ENCODE measurements around the gene PTDSS2.
"Not testable (repeated sequence)": the region's sequence is repeated elsewhere in the genome, so short reads cannot be mapped to it uniquely, and the experiment has no call there.

DNA sequence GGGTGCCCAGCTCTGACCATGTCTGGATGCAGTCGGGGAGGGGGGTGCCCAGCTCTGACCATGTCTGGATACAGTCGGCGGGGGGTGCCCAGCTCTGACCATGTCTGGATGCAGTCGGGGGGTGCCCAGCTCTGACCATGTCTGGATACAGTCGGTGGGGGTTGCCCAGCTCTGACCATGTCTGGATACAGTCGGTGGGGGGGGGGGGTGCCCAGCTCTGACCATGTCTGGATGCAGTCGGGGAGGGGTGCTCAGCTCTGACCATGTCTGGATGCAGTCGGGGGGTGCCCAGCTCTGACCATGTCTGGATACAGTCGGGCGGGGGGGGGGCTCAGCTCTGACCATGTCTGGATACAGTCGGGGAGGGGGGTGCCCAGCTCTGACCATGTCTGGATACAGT, 38.6 kb upstream of the PTDSS2 start:
- TF ChIP-seq, protein P1, sequence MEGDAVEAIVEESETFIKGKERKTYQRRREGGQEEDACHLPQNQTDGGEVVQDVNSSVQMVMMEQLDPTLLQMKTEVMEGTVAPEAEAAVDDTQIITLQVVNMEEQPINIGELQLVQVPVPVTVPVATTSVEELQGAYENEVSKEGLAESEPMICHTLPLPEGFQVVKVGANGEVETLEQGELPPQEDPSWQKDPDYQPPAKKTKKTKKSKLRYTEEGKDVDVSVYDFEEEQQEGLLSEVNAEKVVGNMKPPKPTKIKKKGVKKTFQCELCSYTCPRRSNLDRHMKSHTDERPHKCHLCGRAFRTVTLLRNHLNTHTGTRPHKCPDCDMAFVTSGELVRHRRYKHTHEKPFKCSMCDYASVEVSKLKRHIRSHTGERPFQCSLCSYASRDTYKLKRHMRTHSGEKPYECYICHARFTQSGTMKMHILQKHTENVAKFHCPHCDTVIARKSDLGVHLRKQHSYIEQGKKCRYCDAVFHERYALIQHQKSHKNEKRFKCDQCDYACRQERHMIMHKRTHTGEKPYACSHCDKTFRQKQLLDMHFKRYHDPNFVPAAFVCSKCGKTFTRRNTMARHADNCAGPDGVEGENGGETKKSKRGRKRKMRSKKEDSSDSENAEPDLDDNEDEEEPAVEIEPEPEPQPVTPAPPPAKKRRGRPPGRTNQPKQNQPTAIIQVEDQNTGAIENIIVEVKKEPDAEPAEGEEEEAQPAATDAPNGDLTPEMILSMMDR (IDR thresholded peaks at IDR 0.05 in 8 of 11, conservative IDR thresholded peaks at IDR 0.05 in 3 of 11), result not testable (repeated sequence)
- TF ChIP-seq POLR2A, POLR2AphosphoS5 (IDR thresholded peaks at IDR 0.05): not testable (repeated sequence)
